Body of pancreas (tissue), 4 donors: ENCODE data around the gene AGAP1.

Source experiments
- POLR2A ChIP-seq, 3 donors: fragments of 450-650 bp; IDR thresholded peaks; one replicate each; pipeline ENCODE4 v1.6.1; 2016; ENCODE audit warnings: antibody characterized with exemption in 3 of 3, mild to moderate bottlenecking in 2 of 3
- TF ChIP-seq, protein P1 (sequence below), 7 experiments: fragments of 450-650 bp in 4 of 7; fragments of 200-600 bp in 3 of 7; sonication (generic) in 3 of 7; IDR thresholded peaks; one replicate each; pipeline ENCODE4 v1.5.1; 2016 to 2019; ENCODE audit warnings: antibody characterized with exemption in 7 of 7

DNA sequence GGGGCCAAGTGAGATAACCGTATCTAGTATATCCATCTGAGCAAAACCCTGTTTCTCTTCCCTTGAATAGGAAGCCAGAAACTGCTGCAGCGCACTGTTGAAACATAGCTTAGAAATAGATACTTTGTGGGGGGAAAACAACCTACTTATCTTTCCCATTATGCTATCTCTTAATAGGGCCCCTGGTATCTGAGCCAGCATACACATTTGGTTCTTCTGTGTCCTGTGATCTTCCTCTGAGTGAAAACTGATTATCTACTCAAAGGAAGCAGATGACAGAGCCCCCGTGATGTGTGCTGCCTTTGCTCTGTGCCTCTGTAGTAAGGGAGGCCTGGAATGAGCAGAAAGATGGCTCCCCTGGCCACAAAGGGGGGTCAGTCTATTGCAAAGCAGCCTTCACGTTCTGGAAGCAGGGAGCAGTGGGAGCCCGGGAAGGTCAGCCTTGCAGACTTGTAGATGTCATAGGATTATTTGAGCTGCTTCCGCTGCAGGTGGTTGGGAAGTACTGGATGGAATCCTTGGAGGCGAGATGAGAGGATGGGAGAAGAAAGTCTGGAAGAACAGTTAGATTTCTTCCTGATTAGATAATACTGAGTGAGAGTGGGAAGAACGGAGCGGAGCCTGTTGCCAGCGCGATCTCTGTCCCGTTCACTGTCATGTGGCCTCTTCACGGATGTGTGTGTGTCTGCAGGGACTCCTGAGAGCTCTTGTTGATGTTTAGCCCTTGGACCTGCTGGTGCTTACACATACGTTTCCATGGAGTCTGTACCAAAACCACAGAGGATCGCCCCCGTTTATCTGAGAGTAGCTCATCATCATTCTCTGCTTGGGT lies 150.1 kb downstream of the AGAP1 start:
- TF ChIP-seq, protein P1, sequence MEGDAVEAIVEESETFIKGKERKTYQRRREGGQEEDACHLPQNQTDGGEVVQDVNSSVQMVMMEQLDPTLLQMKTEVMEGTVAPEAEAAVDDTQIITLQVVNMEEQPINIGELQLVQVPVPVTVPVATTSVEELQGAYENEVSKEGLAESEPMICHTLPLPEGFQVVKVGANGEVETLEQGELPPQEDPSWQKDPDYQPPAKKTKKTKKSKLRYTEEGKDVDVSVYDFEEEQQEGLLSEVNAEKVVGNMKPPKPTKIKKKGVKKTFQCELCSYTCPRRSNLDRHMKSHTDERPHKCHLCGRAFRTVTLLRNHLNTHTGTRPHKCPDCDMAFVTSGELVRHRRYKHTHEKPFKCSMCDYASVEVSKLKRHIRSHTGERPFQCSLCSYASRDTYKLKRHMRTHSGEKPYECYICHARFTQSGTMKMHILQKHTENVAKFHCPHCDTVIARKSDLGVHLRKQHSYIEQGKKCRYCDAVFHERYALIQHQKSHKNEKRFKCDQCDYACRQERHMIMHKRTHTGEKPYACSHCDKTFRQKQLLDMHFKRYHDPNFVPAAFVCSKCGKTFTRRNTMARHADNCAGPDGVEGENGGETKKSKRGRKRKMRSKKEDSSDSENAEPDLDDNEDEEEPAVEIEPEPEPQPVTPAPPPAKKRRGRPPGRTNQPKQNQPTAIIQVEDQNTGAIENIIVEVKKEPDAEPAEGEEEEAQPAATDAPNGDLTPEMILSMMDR (IDR thresholded peaks at IDR 0.05) = no peak
- TF ChIP-seq POLR2A (IDR thresholded peaks at IDR 0.05) = no peak
